T-helper 1 cell treated with Interleukin-12 subunit alpha and Interleukin-12 subunit beta and Interleukin-4 antibody, amounts not matched to agents 30 ng/mL and 1 ng/mL, for 36 hours (primary cell): ENCODE measurements around the gene HASPIN. TPM values are rescaled to one million over a fixed set of nuclear protein-coding genes. Genes with fewer than 3 reads are reported as not detected.

Experiments
- intact Hi-C: fragments of 100-400 bp; cut with micrococcal nuclease; formaldehyde crosslinking; loops from one replicate; pipeline ENCODE4 v1.15.1; 2024
- total RNA-seq: library from RNA; stranded (reverse); gene quantifications from 2 replicates; pipeline ENCODE4 v1.2.3, GENCODE V29; 2022

The HASPIN gene
- total RNA-seq, result 26.8 and 26.9 TPM in 2 replicates

- intact Hi-C loops, result loop anchor here (1.0 to 10.0 kb wide), 6 partner anchors 12 to 241 kb away; partner anchors contain the start of genes ATP2A3, NCBP3 and P2RX5
These were observed at the start of gene HASPIN for GRCh38 chr17:3723556-3724377. Gene HASPIN (plus strand): TSS chr17:3723903. CDS start chr17:3723936, 33 bp downstream.

GRCh38 chr17:3675886-3676285 lies 47.8 kb upstream of the HASPIN start:
- intact Hi-C loops, result no loop called here

GRCh38 chr17:3678095-3678820 lies 45.4 kb upstream of the HASPIN start:
- intact Hi-C loops, result no loop called here

GRCh38 chr17:3678821-3679530 lies 44.7 kb upstream of the HASPIN start:
- intact Hi-C loops, result no loop called here

- intact Hi-C loops, result no loop called here
These were observed 44.1 kb upstream of the HASPIN start for GRCh38 chr17:3679531-3680126.

GRCh38 chr17:3681057-3681456 lies 42.6 kb upstream of the HASPIN start:
- intact Hi-C loops, result no loop called here

GRCh38 chr17:3681565-3681964 lies 42.1 kb upstream of the HASPIN start:
- intact Hi-C loops, result no loop called here

- intact Hi-C loops, result loop anchor here (2.0 kb wide), 4 partner anchors 15 to 145 kb away; partner anchors contain the start of genes HASPIN and P2RX5
These were observed 41.7 kb upstream of the HASPIN start for GRCh38 chr17:3682033-3682432.

- intact Hi-C loops, result loop anchor here (2.0 kb wide), 4 partner anchors 14 to 144 kb away; partner anchors contain the start of genes HASPIN and P2RX5
These were observed 40.6 kb upstream of the HASPIN start for GRCh38 chr17:3683054-3683511.

GRCh38 chr17:3685174-3685573 lies 38.5 kb upstream of the HASPIN start:
- intact Hi-C loops, result no loop called here

GRCh38 chr17:3688027-3688553 lies 35.6 kb upstream of the HASPIN start:
- intact Hi-C loops, result no loop called here

- intact Hi-C loops, result no loop called here
These were observed 34.8 kb upstream of the HASPIN start for GRCh38 chr17:3688852-3689261.

- intact Hi-C loops, result no loop called here
These were observed 34.2 kb upstream of the HASPIN start for GRCh38 chr17:3689262-3690093.

GRCh38 chr17:3690094-3690715 lies 33.5 kb upstream of the HASPIN start:
- intact Hi-C loops, result no loop called here

GRCh38 chr17:3691617-3692067 lies 32.1 kb upstream of the HASPIN start:
- intact Hi-C loops, result no loop called here

GRCh38 chr17:3692346-3692745 lies 31.4 kb upstream of the HASPIN start:
- intact Hi-C loops, result no loop called here

GRCh38 chr17:3693141-3693540 lies 30.6 kb upstream of the HASPIN start:
- intact Hi-C loops, result no loop called here

- intact Hi-C loops, result loop anchor here (2.0 kb wide), 1 partner anchor 25 kb away; the partner anchor contains the start of genes EMC6 and TAX1BP3
These were observed 29.9 kb upstream of the HASPIN start for GRCh38 chr17:3693829-3694231.

- intact Hi-C loops, result loop anchor here (1.0 to 2.0 kb wide), 2 partner anchors 16 to 26 kb away; partner anchors contain the start of genes EMC6 and TAX1BP3
These were observed 28.5 kb upstream of the HASPIN start for GRCh38 chr17:3695129-3695722.
